Psoas muscle (tissue), 8 donors: Measurements from ENCODE around the gene EGFL6. TPM values are rescaled to one million over a fixed set of nuclear protein-coding genes. Genes with fewer than 3 reads are reported as not detected.
"Not testable (repeated sequence)": the region's sequence is repeated elsewhere in the genome, so short reads cannot be mapped to it uniquely, and the experiment has no call there.

Experiments used
- ATAC-seq, 4 donors: fragments of 200-7000 bp; cut with Tn5 transposase; one replicate each; pipeline ENCODE4 v1.9.1; 2020; ENCODE audit warnings: moderate library complexity in 3 of 4, mild to moderate bottlenecking in 2 of 4
- DNase-seq, 2 donors: peaks; one replicate each; pipeline ENCODE4 v3.0.0-alpha.2; 2020
- H3K27ac ChIP-seq: fragments of 200-600 bp; one replicate; pipeline ENCODE4 v1.8.0; 2022
- H3K27me3 ChIP-seq, 3 donors: fragments of 200-600 bp in 1 of 3; one replicate each; pipeline versions ENCODE4 v1.6.1 to v1.8.0; 2013 to 2022; ENCODE audit warnings: low read length in 2 of 3, mild to moderate bottlenecking in 2 of 3, moderate library complexity in 1 of 3; ENCODE audit not compliant: insufficient read depth in 3 of 3
- H3K36me3 ChIP-seq, 2 donors: fragments of 200-600 bp in 1 of 2; one replicate each; pipeline versions ENCODE4 v1.6.1 to v1.8.0; 2013 to 2022; ENCODE audit warnings: low read depth in 1 of 2, mild to moderate bottlenecking in 1 of 2, moderate library complexity in 1 of 2; ENCODE audit not compliant: insufficient read depth in 1 of 2
- H3K4me1 ChIP-seq: fragments of 200-600 bp; one replicate; pipeline ENCODE4 v1.8.0; 2022
- H3K4me3 ChIP-seq: fragments of 200-600 bp; one replicate; pipeline ENCODE4 v1.8.0; 2022; ENCODE audit warnings: mild to moderate bottlenecking
- H3K9me3 ChIP-seq: fragments of 200-600 bp; one replicate; pipeline ENCODE4 v1.8.0; 2022
- CTCF ChIP-seq: fragments of 200-600 bp; IDR thresholded peaks from one replicate; pipeline ENCODE4 v1.8.0; 2022; ENCODE audit warnings: antibody characterized with exemption
- WGBS, 3 donors: extraction: QIAGEN DNeasy Blood & Tissue Kit; methylation state at CpG; one replicate each; pipeline versions ENCODE4 v1.1.6 to v1.1.7; 2013; 5-methylcytosine and 5-hydroxymethylcytosine counted together
- intact Hi-C, 2 donors: fragments of 100-400 bp; cut with DNase I; formaldehyde crosslinking; loops; one replicate each; pipeline versions ENCODE4 v1.11.0 to v1.14.2; 2022
- polyA plus RNA-seq, 3 donors: library from polyadenylated mRNA; stranded (reverse); fragments of 200-250 nt; gene quantifications; one replicate each; pipeline ENCODE4 v1.2.3, GENCODE V29; 2013
- total RNA-seq, 4 donors: library from RNA; stranded (reverse); fragmentation: NEBNext Ultra II Directional in 2 of 4; extraction: Animal tissue kit (Norgen Biotek cat#: 25700) in 2 of 4; gene quantifications; one replicate each; pipeline versions ENCODE4 v1.2.1 to v1.2.4, GENCODE V29; 2021 to 2023
- donor health status: healthy with polysubstance abuse.
- donor health status: DM: no; HTN: no; CAD: no; lungs with moderate emphysema.
- donor health status: Bipolar disorder and iron deficiency.
- donor health status: healthy.
- donor health status: DM: yes; HTN: yes; CAD: no.
- donor health status: DM: no; HTN: no; CAD: no.
- donor health status: DM: no; HTN: no; CAD: no.
- donor health status: DM: yes; HTN: yes; CAD: no.

Gene EGFL6
- total and polyA plus RNA-seq, 7 donors, result 0.17 TPM; not detected in 6

- DNase-seq, result no peak
- H3K4me3 ChIP-seq, result no peak overlapping the region
- no peak for TF ChIP-seq CTCF
- ATAC-seq, result no peak
- no peaks in the 10 kb centered on the region for H3K9me3 ChIP-seq
- intact Hi-C loops, result no loop called here
- 89 to 99% (median 97%) methylated on average over 5 of the region's 5 CpGs for WGBS, 3 donors
- no peaks in the 10 kb centered on the region for H3K4me1 ChIP-seq
- H3K27me3 ChIP-seq, result no peaks in the 10 kb centered on the region
- no peak overlapping the region for H3K27ac ChIP-seq
- peaks cover 0 to 7% of the 10 kb centered on the region in 2 donors for H3K36me3 ChIP-seq
These were observed 100.8 kb downstream of the EGFL6 start for GRCh38 chrX:13670197-13670596.

GRCh38 chrX:13673016-13673415 is 103.6 kb downstream of the EGFL6 start:
- H3K9me3 ChIP-seq, result no peaks in the 10 kb centered on the region
- no peak overlapping the region for H3K4me3 ChIP-seq
- ATAC-seq, result no peak
- no peak for TF ChIP-seq CTCF
- DNase-seq, result no peak
- H3K27me3 ChIP-seq, result no peaks in the 10 kb centered on the region
- intact Hi-C loops, result no loop called here
- H3K4me1 ChIP-seq, result no peaks in the 10 kb centered on the region
- H3K27ac ChIP-seq, result no peak overlapping the region
- peaks cover 0 to 7% of the 10 kb centered on the region in 2 donors for H3K36me3 ChIP-seq

- Histone ChIP-seq H3K36me3 (no peaks in the 10 kb centered on the region), H3K4me1 (no peaks in the 10 kb centered on the region), H3K9me3 (no peaks in the 10 kb centered on the region), H3K27ac (no peak overlapping the region), H3K4me3 (no peak overlapping the region), H3K27me3 (no peaks in the 10 kb centered on the region)
- DNase-seq (no peak), ATAC-seq (no peak)
- TF ChIP-seq CTCF, result no peak
- intact Hi-C loops, result no loop called here
These were observed 107.5 kb downstream of the EGFL6 start for GRCh38 chrX:13676885-13677284.

GRCh38 chrX:13679700-13680099 is 110.3 kb downstream of the EGFL6 start:
- H3K9me3 ChIP-seq, ATAC-seq, DNase-seq, H3K4me3 ChIP-seq, intact Hi-C loops, H3K36me3 ChIP-seq, H3K4me1 ChIP-seq, H3K27ac ChIP-seq, H3K27me3 ChIP-seq: not testable (repeated sequence)
- WGBS, 3 donors, result 90 to 100% (median 95%) methylated on average over 3 to 4 of the region's 4 CpGs

- no peaks in the 10 kb centered on the region for H3K9me3 ChIP-seq
- WGBS, 3 donors, result 75 to 93% (median 88%) methylated on average over 6 to 7 of the region's 7 CpGs
These were observed 112.2 kb downstream of the EGFL6 start for GRCh38 chrX:13681595-13681994.

More at GRCh38 chrX:13681595-13681994, 112.2 kb downstream of the EGFL6 start:
- no peak for TF ChIP-seq CTCF
- no peak for ATAC-seq
- Histone ChIP-seq H3K27me3 (peaks cover 0 to 3% (median 0%) of the 10 kb centered on the region in 3 donors), H3K4me1 (no peaks in the 10 kb centered on the region), H3K27ac (no peak overlapping the region), H3K36me3 (no peaks in the 10 kb centered on the region), H3K4me3 (no peak overlapping the region)
- DNase-seq, result no peak
- intact Hi-C loops, result no loop called here

Other genes starting within 250 kb of the EGFL6 start
- not detected for gene ATXN3L, start 249.5 kb upstream of the EGFL6 start, total RNA-seq
- gene ATXN3L, start 249.5 kb upstream of the EGFL6 start, polyA plus RNA-seq, result not detected
- gene TCEANC, start 83.5 kb downstream of the EGFL6 start, total RNA-seq, result 1 to 10 TPM; 3.5 to 5.2 (median 4.1) TPM
- 1 to 10 TPM in 2 of 3 donors, under 1 TPM in 1; 0.95 to 2.5 (median 2.2) TPM for gene TCEANC, start 83.5 kb downstream of the EGFL6 start, polyA plus RNA-seq
- gene RAB9A, start 119.5 kb downstream of the EGFL6 start, total RNA-seq, result 10 to 100 TPM; 13.2 to 15.3 (median 14.2) TPM
- 10 to 100 TPM; 13.0 to 25.4 (median 22.8) TPM for gene RAB9A, start 119.5 kb downstream of the EGFL6 start, polyA plus RNA-seq
- 1 to 10 TPM; 3.4 to 6.3 (median 5.0) TPM for gene TRAPPC2, start 165.0 kb downstream of the EGFL6 start, total RNA-seq
- gene TRAPPC2, start 165.0 kb downstream of the EGFL6 start, polyA plus RNA-seq, result 1 to 10 TPM; 2.1 to 4.7 (median 3.9) TPM
- gene OFD1, start 165.1 kb downstream of the EGFL6 start, total RNA-seq, result 1 to 10 TPM; 7.2 to 8.2 (median 7.8) TPM
- gene OFD1, start 165.1 kb downstream of the EGFL6 start, polyA plus RNA-seq, result 1 to 10 TPM; 3.3 to 9.5 (median 8.4) TPM
- gene GPM6B, start 247.5 kb downstream of the EGFL6 start, total RNA-seq, result 1 to 10 TPM; 1.6 to 3.9 (median 3.0) TPM
- 1 to 10 TPM; 1.1 to 3.0 (median 2.4) TPM for gene GPM6B, start 247.5 kb downstream of the EGFL6 start, polyA plus RNA-seq